Measurements from ENCODE around the gene SRSF10. TPM values are rescaled to one million over a fixed set of nuclear protein-coding genes. Genes with fewer than 3 reads are reported as not detected.

SRSF10 gene
- total RNA-seq, 2 experiments from 2014 or later: 202 to 205 TPM

DNA sequence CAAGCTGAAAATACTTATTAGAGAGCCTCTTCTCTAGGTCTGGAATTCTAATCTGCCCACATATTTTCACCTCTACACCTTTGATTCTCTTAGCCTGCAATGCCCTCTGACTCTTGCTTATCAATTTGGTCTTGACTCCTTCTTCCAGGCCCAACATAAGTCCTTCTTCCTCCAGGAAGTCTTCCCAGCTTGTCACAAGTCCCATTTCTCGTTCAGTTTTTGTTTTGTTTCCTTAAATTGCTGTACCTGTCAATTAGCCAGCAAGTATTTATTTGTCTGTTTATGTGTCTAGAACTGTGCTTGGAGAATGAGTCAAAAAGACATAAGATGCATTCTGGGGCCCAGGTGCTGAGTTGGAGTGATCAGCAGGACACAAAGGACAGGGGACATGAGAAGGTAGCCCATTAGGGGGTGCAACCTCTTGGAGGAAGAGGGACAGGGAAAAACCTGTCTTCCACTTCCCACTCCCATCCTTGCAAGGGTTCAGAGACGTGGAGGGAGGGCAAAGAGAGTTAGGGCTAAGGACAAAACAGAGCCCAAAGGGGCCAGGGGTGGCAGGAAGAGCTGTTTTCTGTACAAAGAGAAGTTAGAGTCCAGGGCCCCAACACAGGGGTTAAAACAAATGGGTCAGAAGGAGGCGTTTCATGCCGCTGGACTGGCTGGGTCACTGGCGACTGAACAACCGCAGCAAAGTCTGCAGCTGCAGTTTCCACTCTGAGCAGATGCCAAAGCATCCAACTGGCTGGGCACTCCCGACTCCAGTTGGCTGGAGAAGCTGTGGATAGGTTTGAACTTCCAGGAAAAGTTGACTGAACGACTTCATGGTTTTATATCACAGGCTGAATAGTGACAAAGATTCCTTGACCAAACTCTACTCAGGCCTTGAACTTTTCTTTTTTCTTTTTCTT, 56.3 kb downstream of the SRSF10 start:
- CTCF ChIA-PET: no interaction called here
- POLR2A ChIA-PET: no interaction called here

DNA sequence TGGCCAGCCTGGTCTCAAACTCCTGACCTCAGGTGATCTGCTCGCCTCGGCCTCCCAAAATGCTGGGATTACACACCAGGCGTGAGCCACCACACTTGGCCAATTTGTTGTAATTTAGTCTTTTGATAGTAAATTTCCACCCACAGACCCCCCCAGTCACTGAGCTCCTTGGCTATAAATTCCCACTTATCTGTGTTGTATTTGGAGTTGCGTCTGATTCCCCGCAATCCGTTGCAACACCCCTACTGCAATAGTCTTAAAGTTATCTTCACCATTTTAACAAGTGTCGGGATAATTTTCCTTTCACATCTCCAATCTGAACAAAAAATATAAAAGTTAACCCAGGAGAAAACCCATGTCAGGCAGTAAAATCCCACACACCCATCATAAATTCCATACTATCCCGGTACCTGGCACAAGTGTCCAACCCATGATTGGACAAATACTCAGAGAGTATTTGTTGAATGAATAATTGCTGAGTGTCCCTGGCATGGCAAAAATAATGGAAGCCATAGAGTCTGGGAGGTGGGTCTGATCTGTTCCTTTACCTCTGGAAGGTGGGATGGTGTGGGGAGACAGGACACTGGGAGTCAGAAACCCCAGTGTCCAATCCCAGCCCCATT, 57.7 kb downstream of the SRSF10 start:
- POLR2A ChIA-PET: no interaction called here
- CTCF ChIA-PET: no interaction called here

DNA sequence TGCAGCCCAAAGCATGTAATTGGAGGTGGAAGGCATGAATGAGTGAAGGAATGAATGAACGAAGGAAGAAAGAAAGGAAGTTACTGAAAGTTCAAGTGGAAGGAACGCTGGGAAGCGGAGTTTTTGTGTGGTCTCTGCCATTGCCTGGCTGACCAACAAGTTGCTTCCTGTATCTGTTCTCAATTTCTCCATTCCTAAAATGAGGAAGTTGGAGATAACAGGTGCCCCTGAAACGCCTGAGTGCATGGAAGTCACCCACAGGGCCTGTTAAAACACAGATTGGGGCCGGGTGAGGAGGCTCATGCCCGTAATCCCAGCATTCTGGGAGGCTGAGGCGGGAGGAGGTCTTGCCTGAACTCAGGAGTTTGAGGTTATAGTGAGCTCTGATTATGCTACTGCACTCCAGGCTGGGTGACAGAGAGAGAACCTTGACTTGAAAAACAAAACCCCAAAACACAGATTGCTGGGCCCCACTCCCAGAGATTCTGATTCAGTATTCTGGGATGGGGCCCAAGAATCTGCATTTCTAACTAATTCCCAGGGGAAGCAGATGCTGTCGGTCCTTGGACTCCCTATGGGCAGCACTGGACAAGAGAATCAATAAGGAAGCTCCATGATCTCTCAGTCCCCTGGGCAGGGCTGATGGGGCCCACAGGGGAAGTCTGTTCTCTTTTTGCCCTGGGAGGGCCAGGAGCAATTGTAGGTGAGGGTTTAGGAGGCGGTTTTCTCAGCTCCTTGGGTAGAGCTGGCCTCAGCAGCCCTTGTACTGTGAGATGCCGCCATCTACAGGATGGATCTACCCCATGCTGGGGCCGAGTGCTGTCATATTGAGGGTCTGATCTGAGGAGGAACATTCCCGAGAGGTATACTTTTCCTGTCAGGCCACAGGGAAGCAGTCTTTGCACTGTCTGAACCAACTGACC, 63.7 kb downstream of the SRSF10 start:
- CTCF ChIA-PET: interaction anchor here (0.7 to 1.9 kb wide), 13 partner anchors 10 to 145 kb away, joined by 3 to 14 read pairs (median 4); partner anchors contain the start of gene PITHD1
- POLR2A ChIA-PET: interaction anchor here (0.7 kb wide), 1 partner anchor 43 kb away, joined by 3 read pairs; the partner anchor contains the start of gene PNRC2

DNA sequence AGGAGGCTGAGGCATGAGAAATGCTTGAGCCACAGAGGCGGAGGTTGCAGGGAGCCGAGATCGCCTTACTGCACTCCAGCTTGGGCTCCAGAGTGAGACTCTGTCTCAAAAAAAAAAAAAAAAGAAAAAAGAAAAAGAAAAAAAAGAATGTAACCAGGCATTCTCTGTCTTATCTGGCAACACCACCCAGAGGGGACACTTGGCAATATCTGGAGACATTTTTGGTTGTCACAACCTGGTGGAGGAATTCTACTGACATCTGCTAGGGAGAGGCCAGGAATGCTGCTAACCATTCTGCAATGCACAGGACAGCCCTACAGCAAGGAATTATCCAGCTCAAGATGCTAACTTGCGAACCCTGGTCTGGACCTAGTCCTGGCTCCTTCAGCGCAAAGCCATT, 64.7 kb downstream of the SRSF10 start:
- ChIA-PET CTCF (interaction anchor here (1.0 to 1.6 kb wide), 3 partner anchors 46 to 144 kb away, joined by 3 to 7 read pairs (median 5); no protein-coding TSS in a partner anchor), POLR2A (no interaction called here)

DNA sequence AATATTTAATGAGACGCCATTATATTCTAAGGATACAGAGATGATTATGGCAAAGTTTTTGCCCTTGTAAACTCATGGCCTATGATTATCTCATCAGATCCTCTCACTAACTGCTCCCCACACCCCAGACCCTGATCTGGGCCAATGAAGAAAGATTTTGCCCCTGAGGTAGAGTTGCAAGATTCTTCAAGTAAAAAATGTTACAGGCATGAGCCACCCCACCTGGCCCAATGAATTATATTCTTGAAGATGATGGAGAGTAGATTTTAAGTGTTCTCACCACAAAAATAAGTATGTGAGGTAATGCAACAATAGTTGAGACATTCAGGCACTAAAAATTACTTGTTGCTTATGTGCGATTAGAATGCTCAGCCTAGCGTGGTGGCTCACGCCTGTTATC, 65.2 kb downstream of the SRSF10 start:
- POLR2A ChIA-PET: no interaction called here
- CTCF ChIA-PET: interaction anchor here (1.0 kb wide), 1 partner anchor 104 kb away, joined by 3 read pairs; no protein-coding TSS in a partner anchor

Other genes starting within 250 kb of the SRSF10 start
- gene ELOA, start 236.9 kb downstream of the SRSF10 start, total RNA-seq: 10 to 100 TPM; 63.1 to 66.0 TPM
- 10 to 100 TPM; 99.3 to 99.9 TPM for gene PITHD1, start 201.9 kb downstream of the SRSF10 start, total RNA-seq
- 10 to 100 TPM; 92.5 to 93.9 TPM for gene LYPLA2, start 189.2 kb downstream of the SRSF10 start, total RNA-seq
- 10 to 100 TPM; 66.8 to 71.3 TPM for gene GALE, start 179.6 kb downstream of the SRSF10 start, total RNA-seq
- 10 to 100 TPM; 23.4 to 24.1 TPM for gene HMGCL, start 154.9 kb downstream of the SRSF10 start, total RNA-seq
- gene FUCA1, start 112.0 kb downstream of the SRSF10 start, total RNA-seq: 1 to 10 TPM; 5.0 to 6.0 TPM
- gene CNR2, start 67.0 kb downstream of the SRSF10 start, total RNA-seq: under 1 TPM; 0.04 TPM
- gene PNRC2, start 20.5 kb downstream of the SRSF10 start, total RNA-seq: 100 to 1,000 TPM; 132 to 135 TPM
- gene MYOM3, start 131.8 kb upstream of the SRSF10 start, total RNA-seq: not detected
- gene IL22RA1, start 162.8 kb upstream of the SRSF10 start, total RNA-seq: not detected
- 1 to 10 TPM; 4.3 to 5.6 TPM for gene IFNLR1, start 207.0 kb upstream of the SRSF10 start, total RNA-seq

Measured in activated CD8-positive, alpha-beta memory T cell treated with anti-CD3 and anti-CD28 coated beads for 36 hours (primary cell).